Keratinocyte (primary cell): ENCODE measurements around the gene C9orf50. TPM values are rescaled to one million over a fixed set of nuclear protein-coding genes. Genes with fewer than 3 reads are reported as not detected.

ENCODE experiments used
- DNase-seq: peaks from one replicate; pipeline ENCODE4 v3.0.0-alpha.2; 2011; ENCODE audit warnings: low read depth, missing footprints, low spot score
- FAIRE-seq: peaks from 2 replicates; lab custom pipeline; 2011; peaks lifted over from hg19 to GRCh38; lab: Jason Lieb, UNC
- H2AFZ ChIP-seq: 2 replicates; pipeline ENCODE4 v1.6.0; 2012; ENCODE audit warnings: low read length, control low read depth, inconsistent platforms; ENCODE audit not compliant: control insufficient read depth
- H3K27ac ChIP-seq: 2 replicates; pipeline ENCODE4 v1.5.1; 2011; ENCODE audit warnings: low read length; ENCODE audit not compliant: control insufficient read depth, insufficient read depth
- H3K27me3 ChIP-seq: 3 replicates; pipeline ENCODE4 v1.6.0; 2011; ENCODE audit warnings: low read length; ENCODE audit not compliant: control insufficient read depth, insufficient read depth; ENCODE audit errors: extremely low read depth
- H3K36me3 ChIP-seq, 2 experiments: 2 replicates in 1 of 2; 3 replicates in 1 of 2; pipeline ENCODE4 v1.5.1; 2011; ENCODE audit warnings: low read length in 2 of 2, mild to moderate bottlenecking in 1 of 2; ENCODE audit not compliant: control insufficient read depth in 2 of 2, insufficient read depth in 2 of 2; ENCODE audit errors: extremely low read depth in 1 of 2
- H3K4me1 ChIP-seq: 3 replicates; pipeline ENCODE4 v1.5.1; 2011; ENCODE audit warnings: low read length; ENCODE audit not compliant: control insufficient read depth, insufficient read depth; ENCODE audit errors: extremely low read depth
- H3K4me2 ChIP-seq: 3 replicates; pipeline ENCODE4 v1.6.0; 2011; ENCODE audit warnings: low read depth, low read length; ENCODE audit not compliant: control insufficient read depth, insufficient read depth; ENCODE audit errors: extremely low read depth
- H3K4me3 ChIP-seq, 3 experiments: fragments of 200-600 bp in 1 of 3; sonication (generic) in 1 of 3; 2 replicates in 2 of 3; 3 replicates in 1 of 3; pipeline ENCODE4 v1.5.1; 2011 to 2016; ENCODE audit warnings: low read length in 3 of 3, mild to moderate bottlenecking in 3 of 3, control low read depth in 2 of 3, inconsistent platforms in 1 of 3, low read depth in 1 of 3, mixed read lengths in 1 of 3, mixed run types in 1 of 3, moderate library complexity in 1 of 3; ENCODE audit not compliant: control insufficient read depth in 2 of 3, insufficient read depth in 2 of 3; ENCODE audit errors: extremely low read depth in 1 of 3
- H3K79me2 ChIP-seq: 2 replicates; pipeline ENCODE4 v1.6.0; 2012; ENCODE audit warnings: low read length; ENCODE audit not compliant: control insufficient read depth, insufficient read depth
- H3K9ac ChIP-seq: 3 replicates; pipeline ENCODE4 v1.6.0; 2011; ENCODE audit warnings: low read length; ENCODE audit not compliant: control insufficient read depth, insufficient read depth; ENCODE audit errors: extremely low read depth
- H3K9me1 ChIP-seq: 3 replicates; pipeline ENCODE4 v1.6.0; 2011; ENCODE audit warnings: low read length; ENCODE audit not compliant: control insufficient read depth, insufficient read depth; ENCODE audit errors: extremely low read depth
- H3K9me3 ChIP-seq: 2 replicates; pipeline ENCODE4 v1.5.1; 2012; ENCODE audit warnings: low read depth, low read length; ENCODE audit not compliant: control insufficient read depth
- H4K20me1 ChIP-seq: 3 replicates; pipeline ENCODE4 v1.6.0; 2011; ENCODE audit warnings: low read length; ENCODE audit not compliant: control insufficient read depth, insufficient read depth; ENCODE audit errors: extremely low read depth
- EZH2 ChIP-seq: IDR thresholded peaks from one replicate; pipeline ENCODE4 v1.6.1; 2012; ENCODE audit warnings: inconsistent platforms, mild to moderate bottlenecking, low read length, moderate library complexity
- dilution Hi-C: fragments of 300-500 bp; cut with MboI; formaldehyde crosslinking; loops from one replicate; pipeline ENCODE4 v1.7.0; 2020; ENCODE audit warnings: low sequenced_read_pairs; ENCODE audit not compliant: extremely low pct_ligation_motif_present
- polyA plus RNA-seq, 5 experiments: library from polyadenylated mRNA; depleted of rRNA in 3 of 5; stranded (reverse) in 3 of 5; stranded (forward) in 1 of 5; unstranded in 1 of 5; fragments of >200 nt; gene quantifications; 1 replicate in 1 of 5; 2 replicates in 3 of 5; 3 replicates in 1 of 5; pipeline versions ENCODE4 v1.2.1 to v1.2.3, GENCODE V29; 2011 to 2012; ENCODE audit warnings: missing spikeins in 2 of 5, low read depth in 1 of 5, low replicate concordance in 1 of 5
- TF ChIP-seq, protein P1 (sequence below), 3 experiments: IDR thresholded peaks in 1 of 3; conservative IDR thresholded peaks in 1 of 3; optimal IDR thresholded peaks in 1 of 3; 2 replicates in 2 of 3; 3 replicates in 1 of 3; pipeline versions ENCODE3 to v1.5.1; 2011; ENCODE audit warnings: low read length in 3 of 3, mild to moderate bottlenecking in 3 of 3, moderate library complexity in 2 of 3, control low read depth in 1 of 3, inconsistent platforms in 1 of 3; ENCODE audit not compliant: insufficient read depth in 2 of 3; ENCODE audit errors: extremely low read depth in 1 of 3

The C9orf50 gene
- polyA plus RNA-seq, 1 donor (not counting 4 experiments of a cell fraction or from before 2014, with no cell fraction given), result not detected

DNA sequence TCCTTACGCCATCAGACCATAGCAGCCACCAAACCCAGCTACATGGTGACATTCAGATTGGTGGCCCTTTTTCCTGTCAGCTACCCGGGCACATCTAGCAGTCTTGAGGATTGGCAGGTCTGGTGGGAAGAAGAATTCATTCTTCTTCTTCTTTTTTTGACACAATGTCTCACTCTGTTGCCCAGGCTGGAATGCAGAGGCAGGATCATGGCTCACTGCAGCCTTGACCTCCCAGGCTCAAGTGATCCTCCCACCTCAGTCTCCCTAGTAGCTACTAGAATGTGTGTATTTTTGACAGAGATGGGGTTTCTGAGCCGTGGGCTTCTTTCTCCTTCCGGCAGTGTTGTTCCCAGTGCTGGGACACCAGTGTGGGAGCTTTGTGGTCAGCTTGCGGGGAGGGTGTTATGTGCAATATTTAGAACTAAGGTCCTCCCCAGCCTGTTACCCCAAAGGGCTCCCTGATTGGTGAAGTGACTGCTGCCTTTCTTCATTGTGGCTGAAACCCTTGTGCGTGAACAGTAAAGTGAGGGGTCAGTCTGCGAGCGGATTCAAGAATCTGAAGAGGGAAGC, 8.4 kb upstream of the C9orf50 start:
- Histone ChIP-seq H2AFZ (no peak overlapping the region), H3K4me2 (no peak overlapping the region), H3K27ac (no peak overlapping the region), H3K9ac (no peak overlapping the region), H3K79me2 (peaks cover 80% of the 10 kb centered on the region), H3K27me3 (no peaks in the 10 kb centered on the region), H3K36me3 (peaks cover 12 to 17% of the 10 kb centered on the region in 2 experiments), H3K9me3 (no peaks in the 10 kb centered on the region), H3K4me3 (no peak overlapping the region), H3K9me1 (peaks cover 6% of the 10 kb centered on the region), H4K20me1 (peaks cover 33% of the 10 kb centered on the region), H3K4me1 (peaks cover 39% of the 10 kb centered on the region)
- DNase-seq (no peak), FAIRE-seq (no peak)
- TF ChIP-seq, protein P1, sequence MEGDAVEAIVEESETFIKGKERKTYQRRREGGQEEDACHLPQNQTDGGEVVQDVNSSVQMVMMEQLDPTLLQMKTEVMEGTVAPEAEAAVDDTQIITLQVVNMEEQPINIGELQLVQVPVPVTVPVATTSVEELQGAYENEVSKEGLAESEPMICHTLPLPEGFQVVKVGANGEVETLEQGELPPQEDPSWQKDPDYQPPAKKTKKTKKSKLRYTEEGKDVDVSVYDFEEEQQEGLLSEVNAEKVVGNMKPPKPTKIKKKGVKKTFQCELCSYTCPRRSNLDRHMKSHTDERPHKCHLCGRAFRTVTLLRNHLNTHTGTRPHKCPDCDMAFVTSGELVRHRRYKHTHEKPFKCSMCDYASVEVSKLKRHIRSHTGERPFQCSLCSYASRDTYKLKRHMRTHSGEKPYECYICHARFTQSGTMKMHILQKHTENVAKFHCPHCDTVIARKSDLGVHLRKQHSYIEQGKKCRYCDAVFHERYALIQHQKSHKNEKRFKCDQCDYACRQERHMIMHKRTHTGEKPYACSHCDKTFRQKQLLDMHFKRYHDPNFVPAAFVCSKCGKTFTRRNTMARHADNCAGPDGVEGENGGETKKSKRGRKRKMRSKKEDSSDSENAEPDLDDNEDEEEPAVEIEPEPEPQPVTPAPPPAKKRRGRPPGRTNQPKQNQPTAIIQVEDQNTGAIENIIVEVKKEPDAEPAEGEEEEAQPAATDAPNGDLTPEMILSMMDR (optimal IDR thresholded peaks at IDR 0.05 in 1 of 3, IDR thresholded peaks at IDR 0.05 in 1 of 3, conservative IDR thresholded peaks at IDR 0.05 in 1 of 3; ENCODE audit: extremely low read depth in 1 of 3, insufficient read depth in 2 of 3, low read length in 3 of 3), result no peak
- no peak for TF ChIP-seq EZH2
- dilution Hi-C loops, result no loop called here

DNA sequence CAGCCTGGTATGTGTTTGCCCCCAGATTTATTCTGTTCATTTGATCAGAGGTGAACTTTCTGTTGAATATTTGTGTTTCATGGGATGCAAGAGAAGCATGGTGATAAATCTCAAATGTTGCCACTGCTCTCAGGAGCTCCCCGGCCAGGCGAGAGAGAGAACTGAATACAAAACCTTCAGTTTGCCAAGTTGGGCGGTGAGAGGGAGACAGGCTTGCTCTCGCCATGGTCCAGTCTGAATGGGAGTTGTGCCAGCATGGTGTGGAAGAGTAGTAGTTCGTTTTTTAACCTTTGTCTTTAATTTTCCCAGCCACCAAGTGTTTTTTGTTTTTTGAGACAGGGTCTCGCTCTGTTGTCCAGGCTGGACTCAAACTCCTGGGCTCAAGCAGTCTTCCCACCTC, 7.8 kb upstream of the C9orf50 start:
- Histone ChIP-seq H3K27ac (no peak overlapping the region), H2AFZ (no peak overlapping the region), H3K9ac (no peak overlapping the region), H3K4me2 (no peak overlapping the region), H3K9me1 (peaks cover 6% of the 10 kb centered on the region), H3K4me3 (no peak overlapping the region), H3K9me3 (no peaks in the 10 kb centered on the region), H3K79me2 (peaks cover 76% of the 10 kb centered on the region), H4K20me1 (peaks cover 33% of the 10 kb centered on the region), H3K36me3 (peaks cover 7 to 17% of the 10 kb centered on the region in 2 experiments), H3K27me3 (no peaks in the 10 kb centered on the region), H3K4me1 (peaks cover 43% of the 10 kb centered on the region)
- dilution Hi-C loops, result no loop called here
- no peak for DNase-seq
- no peak for FAIRE-seq
- no peak for TF ChIP-seq EZH2
